IMR-90 (cell line): ENCODE data around the gene CALHM1. TPM values are rescaled to one million over a fixed set of nuclear protein-coding genes. Genes with fewer than 3 reads are reported as not detected.

ENCODE experiments used
- ATAC-seq: fragments of 200-7000 bp; cut with Tn5 transposase; 2 replicates; pipeline ENCODE4 v1.9.1; 2020; ENCODE audit warnings: low read depth, mild to moderate bottlenecking, moderate library complexity
- BruUV-seq: library from RNA; stranded (reverse); fragments of 400-500 nt; replicated peaks from 2 replicates; lab custom pipeline; 2021; lab: Mats Ljungman, UMichigan
- CTCF ChIA-PET: fragments of 300-600 bp; formaldehyde crosslinking; extraction: SDS; loops from one replicate; lab custom pipeline; 2021; ENCODE audit warnings: antibody characterized with exemption; lab: Yijun Ruan, JAX
- POLR2A ChIA-PET: fragments of 300-600 bp; sonication (Branson Sonifier 250); formaldehyde crosslinking; loops from one replicate; lab custom pipeline; 2022; ENCODE audit warnings: antibody characterized with exemption; ENCODE audit not compliant: unreplicated experiment; lab: Charles Lee
- DNase-seq: peaks from one replicate; pipeline ENCODE4 v3.0.0; 2013
- H2AFZ ChIP-seq: replicated peaks from 2 replicates; pipeline ENCODE3; 2013; ENCODE audit warnings: low read length, mild to moderate bottlenecking; ENCODE audit not compliant: poor library complexity
- H2AK5ac ChIP-seq: 2 replicates; pipeline ENCODE4 v1.6.1; 2013; ENCODE audit warnings: low read depth, low read length, inconsistent platforms
- H2AK9ac ChIP-seq: replicated peaks from 2 replicates; pipeline ENCODE3; 2013; ENCODE audit warnings: mild to moderate bottlenecking, low read depth, low read length, moderate library complexity; ENCODE audit not compliant: poor library complexity
- H2BK120ac ChIP-seq: 2 replicates; pipeline ENCODE4 v1.6.1; 2013; ENCODE audit warnings: low read depth, low read length, inconsistent platforms
- H2BK15ac ChIP-seq: 3 replicates; pipeline ENCODE4 v1.6.1; 2013; ENCODE audit warnings: low read depth, low read length, inconsistent platforms
- H2BK20ac ChIP-seq: 2 replicates; pipeline ENCODE4 v1.6.1; 2013; ENCODE audit warnings: low read depth, mild to moderate bottlenecking, inconsistent platforms, low read length, moderate library complexity
- H2BK5ac ChIP-seq: 2 replicates; pipeline ENCODE4 v1.6.1; 2013; ENCODE audit warnings: mild to moderate bottlenecking, low read depth, low read length, inconsistent platforms; ENCODE audit not compliant: poor library complexity, severe bottlenecking
- H3K14ac ChIP-seq: replicated peaks from 2 replicates; pipeline ENCODE4 v1.6.1; 2013; ENCODE audit warnings: low read depth, low read length, inconsistent platforms
- H3K18ac ChIP-seq: 2 replicates; pipeline ENCODE4 v1.6.1; 2013; ENCODE audit warnings: low read depth, low read length, control low read depth
- H3K23ac ChIP-seq: 2 replicates; pipeline ENCODE4 v1.6.1; 2013; ENCODE audit warnings: low read depth, low read length, inconsistent platforms
- H3K27ac ChIP-seq: 2 replicates; pipeline ENCODE4 v1.5.1; 2013; ENCODE audit warnings: mild to moderate bottlenecking, control low read depth, low read length; ENCODE audit not compliant: insufficient read depth
- H3K27me3 ChIP-seq: 2 replicates; pipeline ENCODE4 v1.6.1; 2013; ENCODE audit warnings: low read length; ENCODE audit not compliant: control insufficient read depth, insufficient read depth
- H3K36me3 ChIP-seq: 2 replicates; pipeline ENCODE4 v1.6.1; 2013; ENCODE audit warnings: low read length, mixed read lengths; ENCODE audit not compliant: control insufficient read depth, insufficient read depth
- H3K4ac ChIP-seq: 2 replicates; pipeline ENCODE4 v1.6.1; 2013; ENCODE audit warnings: low read depth, low read length, inconsistent platforms
- H3K4me1 ChIP-seq: 2 replicates; pipeline ENCODE4 v1.6.1; 2013; ENCODE audit warnings: low read length, mixed read lengths; ENCODE audit not compliant: control insufficient read depth, insufficient read depth
- H3K4me2 ChIP-seq: 2 replicates; pipeline ENCODE4 v1.6.1; 2013; ENCODE audit warnings: low read depth, mild to moderate bottlenecking, control low read depth, low read length, moderate library complexity
- H3K4me3 ChIP-seq: 2 replicates; pipeline ENCODE4 v1.5.1; 2013; ENCODE audit warnings: low read depth, mild to moderate bottlenecking, control low read depth, low read length, moderate library complexity; ENCODE audit not compliant: insufficient read depth
- H3K56ac ChIP-seq: 2 replicates; pipeline ENCODE4 v1.6.1; 2013; ENCODE audit warnings: low read length, inconsistent platforms; ENCODE audit not compliant: insufficient read depth; ENCODE audit errors: extremely low read depth
- H3K79me1 ChIP-seq, 2 experiments: 2 replicates each; pipeline ENCODE4 v1.6.1; 2013; ENCODE audit warnings: low read length in 2 of 2, inconsistent platforms in 1 of 2, low read depth in 1 of 2
- H3K9ac ChIP-seq: 2 replicates; pipeline ENCODE4 v1.6.1; 2013; ENCODE audit warnings: low read depth, low read length, control low read depth
- H3K9me1 ChIP-seq: 2 replicates; pipeline ENCODE4 v1.6.1; 2013; ENCODE audit warnings: low read length, inconsistent platforms; ENCODE audit not compliant: insufficient read depth
- H3K9me3 ChIP-seq: 2 replicates; pipeline ENCODE4 v1.6.1; 2013; ENCODE audit warnings: low read length; ENCODE audit not compliant: control insufficient read depth, insufficient read depth
- H4K20me1 ChIP-seq: 2 replicates; pipeline ENCODE4 v1.6.1; 2013; ENCODE audit warnings: low read length, inconsistent platforms; ENCODE audit not compliant: insufficient read depth
- H4K5ac ChIP-seq: 2 replicates; pipeline ENCODE4 v1.6.1; 2013; ENCODE audit warnings: mild to moderate bottlenecking, low read depth, low read length, control low read depth
- H4K8ac ChIP-seq, 2 experiments: 2 replicates each; pipeline ENCODE4 v1.6.1; 2013; ENCODE audit warnings: low read depth in 2 of 2, low read length in 2 of 2, control low read depth in 1 of 2, inconsistent platforms in 1 of 2
- H4K91ac ChIP-seq: 2 replicates; pipeline ENCODE4 v1.6.1; 2013; ENCODE audit warnings: low read depth, low read length, inconsistent platforms; ENCODE audit not compliant: insufficient read depth
- BHLHE40 ChIP-seq: fragments of 150-350 bp; IDR thresholded peaks from 2 replicates; pipeline ENCODE4 v1.6.1; 2016; ENCODE audit warnings: mild to moderate bottlenecking, low read depth, low read length
- CEBPB ChIP-seq: IDR thresholded peaks from 2 replicates; pipeline ENCODE4 v1.6.1; 2012; ENCODE audit warnings: low read depth, low read length, improper control_type of control experiment
- CHD1 ChIP-seq: IDR thresholded peaks from 2 replicates; pipeline ENCODE4 v1.6.1; 2012; ENCODE audit warnings: low read depth, low read length, improper control_type of control experiment
- CTCF ChIP-seq: conservative IDR thresholded peaks from 2 replicates; pipeline ENCODE4 v1.5.1; 2012; ENCODE audit warnings: mild to moderate bottlenecking, low read depth, low read length, improper control_type of control experiment
- ELK1 ChIP-seq: fragments of 150-350 bp; IDR thresholded peaks from 2 replicates; pipeline ENCODE4 v1.6.1; 2016; ENCODE audit warnings: low read depth, mild to moderate bottlenecking, low read length, moderate library complexity, borderline replicate concordance
- FOS ChIP-seq: fragments of 150-350 bp; IDR thresholded peaks from 2 replicates; pipeline ENCODE4 v1.6.1; 2016; ENCODE audit warnings: low read depth, low read length
- MAFK ChIP-seq: IDR thresholded peaks from 2 replicates; pipeline ENCODE4 v1.6.1; 2012; ENCODE audit warnings: low read depth, low read length, improper control_type of control experiment
- MAZ ChIP-seq: IDR thresholded peaks from 2 replicates; pipeline ENCODE4 v1.6.1; 2012; ENCODE audit warnings: low read depth, mild to moderate bottlenecking, low read length, improper control_type of control experiment, moderate library complexity, borderline replicate concordance
- MXI1 ChIP-seq: IDR thresholded peaks from 2 replicates; pipeline ENCODE4 v1.6.1; 2012; ENCODE audit warnings: low read depth, mild to moderate bottlenecking, low read length, moderate library complexity, borderline replicate concordance
- NFE2L2 ChIP-seq: fragments of 150-350 bp; IDR thresholded peaks from 2 replicates; pipeline ENCODE4 v1.6.1; 2016; ENCODE audit warnings: low read depth, mild to moderate bottlenecking, low read length
- POLR2A ChIP-seq: IDR thresholded peaks from 2 replicates; pipeline ENCODE4 v1.6.1; 2012; ENCODE audit warnings: mild to moderate bottlenecking, low read depth, low read length
- RAD21 ChIP-seq: IDR thresholded peaks from 2 replicates; pipeline ENCODE4 v1.6.1; 2012; ENCODE audit warnings: low read length, improper control_type of control experiment
- RCOR1 ChIP-seq: IDR thresholded peaks from 2 replicates; pipeline ENCODE4 v1.6.1; 2012; ENCODE audit warnings: mild to moderate bottlenecking, low read length, improper control_type of control experiment; ENCODE audit not compliant: insufficient replicate concordance
- RFX5 ChIP-seq: IDR thresholded peaks from 2 replicates; pipeline ENCODE4 v1.8.0; 2012; ENCODE audit warnings: low read depth, mild to moderate bottlenecking, low read length, moderate library complexity
- SMC3 ChIP-seq: fragments of 150-350 bp; IDR thresholded peaks from 2 replicates; pipeline ENCODE4 v1.6.1; 2016; ENCODE audit warnings: low read depth, mild to moderate bottlenecking, antibody characterized with exemption, low read length, moderate library complexity
- USF2 ChIP-seq: fragments of 150-350 bp; IDR thresholded peaks from 2 replicates; pipeline ENCODE4 v1.6.1; 2017; ENCODE audit warnings: mild to moderate bottlenecking, antibody characterized with exemption, low read length, low read depth
- WGBS, 2 experiments: methylation state at CpG; one replicate each; pipeline versions ENCODE4 v1.1.5 to v1.1.7; 2013; ENCODE audit warnings: missing lambda C conversion rate in 2 of 2; ENCODE audit not compliant: insufficient read length in 1 of 2; ENCODE audit errors: extremely low coverage in 2 of 2; 5-methylcytosine and 5-hydroxymethylcytosine counted together
- dilution Hi-C: fragments of 300-500 bp; cut with HindIII; formaldehyde crosslinking; loops from one replicate; pipeline ENCODE4 v1.14.3; 2018; ENCODE audit warnings: low sequenced_read_pairs; ENCODE audit not compliant: unreplicated experiment
- in situ Hi-C: fragments of 300-500 bp; cut with MboI; formaldehyde crosslinking; loops from 3 replicates; pipeline ENCODE4 v1.14.3; 2019; ENCODE audit warnings: low sequenced_read_pairs, inconsistent platforms, mixed read lengths
- intact Hi-C: fragments of 100-400 bp; cut with micrococcal nuclease; formaldehyde crosslinking; loops from 2 replicates; pipeline ENCODE4 v1.10.0; 2022
- polyA plus RNA-seq, 3 experiments: library from polyadenylated mRNA; depleted of rRNA; stranded (reverse); fragments of >200 nt; gene quantifications; 2 replicates each; pipeline ENCODE4 v1.2.3, GENCODE V29; 2012; ENCODE audit warnings: low replicate concordance in 1 of 3
- total RNA-seq: library from RNA; depleted of rRNA; stranded (reverse); fragments of >200 nt; gene quantifications from 2 replicates; pipeline ENCODE4 v1.2.3, GENCODE V29; 2012

The CALHM1 gene
- total and polyA plus RNA-seq, 2 of the 4 experiments (the other 2 are of a cell fraction) = not detected

GRCh38 chr10:103445366-103445765, 13.3 kb downstream of the CALHM1 start:
- in situ Hi-C loops = no loop called here
- peaks cover 2% of the 10 kb centered on the region; the same call in 1 of the 2 replicates for H3K9me1 ChIP-seq
- H3K9ac ChIP-seq = no peak overlapping the region
- no peaks in the 10 kb centered on the region for H3K27me3 ChIP-seq
- no peak for TF ChIP-seq RAD21
- TF ChIP-seq NFE2L2 = no peak
- TF ChIP-seq CHD1 = no peak
- no peak for TF ChIP-seq BHLHE40
- TF ChIP-seq ELK1 = no peak
- TF ChIP-seq CEBPB = no peak
- TF ChIP-seq POLR2A = no peak
- TF ChIP-seq SMC3 = no peak
- no peak for TF ChIP-seq RCOR1
- TF ChIP-seq MXI1 = no peak
- TF ChIP-seq MAFK = no peak
- TF ChIP-seq MAZ = no peak
- no peak for TF ChIP-seq RFX5
- no peak for TF ChIP-seq FOS
- no peak for TF ChIP-seq USF2
- no peak for TF ChIP-seq CTCF
- POLR2A ChIA-PET = no interaction called here
- no peak overlapping the region for H4K91ac ChIP-seq
- no peak overlapping the region for H3K27ac ChIP-seq
- intact Hi-C loops = no loop called here
- no TSS peak for BruUV-seq
- no peak overlapping the region for H2BK5ac ChIP-seq
- no peak overlapping the region for H2AK5ac ChIP-seq
- H3K9me3 ChIP-seq = no peaks in the 10 kb centered on the region
- no peak overlapping the region for H4K8ac ChIP-seq
- no peak for DNase-seq
- peaks cover 68% of the 10 kb centered on the region for H3K36me3 ChIP-seq
- H3K4me2 ChIP-seq = no peak overlapping the region
- 88% methylated on average over 3 of the region's 9 CpGs; no CpG with 5 or more reads in 1 of the 2 experiments for WGBS, 2 experiments
- no peak overlapping the region for H2AFZ ChIP-seq
- no peak overlapping the region for H3K23ac ChIP-seq
- CTCF ChIA-PET = no interaction called here
- dilution Hi-C loops = no loop called here
- no peak overlapping the region for H2BK120ac ChIP-seq
- H3K56ac ChIP-seq = no peak overlapping the region
- no peak overlapping the region for H3K18ac ChIP-seq
- H2BK20ac ChIP-seq = no peak overlapping the region
- no peak for ATAC-seq
- no peak overlapping the region for H4K5ac ChIP-seq
- H2AK9ac ChIP-seq = no peak overlapping the region
- no peak overlapping the region for H3K4ac ChIP-seq
- H3K14ac ChIP-seq = no peak overlapping the region
- peaks cover 12% of the 10 kb centered on the region; the same call in 1 of the 2 replicates for H4K20me1 ChIP-seq
- H3K79me1 ChIP-seq = peaks cover 0 to 22% of the 10 kb centered on the region in 2 experiments; a peak in 1 of 4 replicates
- no peak overlapping the region for H2BK15ac ChIP-seq
- no peak overlapping the region for H3K4me3 ChIP-seq
- H3K4me1 ChIP-seq = no peaks in the 10 kb centered on the region; the same call in 1 of the 2 replicates
